Embryonic facial prominence (tissue), 1 donor: Measurements from ENCODE around the gene ISOC2.

ENCODE experiments used
- DNase-seq: peaks from one replicate; pipeline ENCODE4 v3.0.0-alpha.2; 2016; ENCODE audit errors: extremely low spot score

Gene ISOC2

DNA sequence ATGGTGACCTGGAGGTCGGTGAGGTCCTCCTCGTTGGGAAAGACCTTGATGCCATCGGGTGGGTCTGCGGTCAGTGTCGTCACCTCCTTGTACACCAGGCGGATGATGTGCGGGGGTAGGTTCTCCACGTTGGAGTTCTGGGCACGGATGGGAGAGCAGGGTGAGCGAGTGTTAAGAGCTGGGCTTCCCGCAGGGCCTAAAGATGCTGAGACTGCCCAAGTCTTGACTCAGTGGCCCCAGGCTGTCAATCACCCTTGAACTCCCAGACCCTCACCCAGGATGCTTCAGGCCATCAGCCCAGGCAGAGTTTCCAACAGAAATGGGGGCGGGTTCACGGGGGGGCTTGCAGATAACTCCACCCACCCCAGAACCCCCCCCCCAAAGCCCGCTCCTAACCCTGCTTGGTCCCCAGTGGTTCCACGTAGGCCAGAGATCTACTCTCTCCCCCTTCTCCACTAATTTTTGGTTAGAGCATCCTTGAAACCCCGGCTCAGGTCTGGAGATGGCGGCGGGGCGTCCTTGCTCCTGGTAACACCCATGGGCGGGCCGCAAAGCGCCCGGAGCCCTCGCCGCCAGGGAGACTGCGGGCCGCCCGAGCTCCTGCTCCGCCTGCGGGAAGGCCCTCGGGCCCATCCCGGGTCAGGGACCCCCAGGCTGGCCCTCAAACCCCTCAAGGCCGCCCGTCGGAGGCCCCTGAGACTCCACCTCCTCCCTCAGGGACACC, 54.5 kb downstream of the ISOC2 start:
- no peak for DNase-seq

DNA sequence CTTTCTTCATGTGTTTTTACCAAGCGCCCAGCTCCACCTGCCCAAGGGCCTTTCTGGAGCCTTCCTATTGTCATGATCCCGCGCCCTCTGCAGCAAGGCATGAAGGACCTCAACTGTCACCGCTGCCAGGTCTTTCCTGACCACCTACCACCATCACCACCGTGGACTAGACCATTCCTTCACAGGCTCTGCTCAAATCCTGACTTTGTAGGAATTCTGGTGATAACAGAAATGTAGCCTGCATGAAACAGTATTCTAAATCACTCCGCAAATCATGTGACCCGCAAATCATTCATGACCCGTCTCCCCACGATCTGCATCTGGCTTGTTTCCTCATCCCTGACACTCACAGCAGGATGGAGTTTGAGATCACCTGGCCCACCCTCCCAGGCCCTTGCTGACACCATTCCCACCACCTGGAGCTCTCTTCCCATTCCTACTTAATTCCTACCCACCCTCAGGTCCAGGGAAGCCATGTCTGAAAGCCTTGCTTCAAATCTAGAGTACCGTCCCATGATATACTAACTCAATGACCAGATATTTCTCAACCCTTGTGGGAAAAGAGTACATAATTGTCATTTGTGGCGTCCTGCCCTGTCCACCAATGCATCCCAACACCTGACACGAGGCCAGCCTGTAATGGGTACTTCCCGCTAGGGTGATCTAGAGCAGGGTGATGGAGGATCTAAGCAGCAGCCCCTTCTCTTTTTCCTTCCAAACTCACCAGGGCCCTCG, 55.2 kb downstream of the ISOC2 start:
- DNase-seq, result no peak

GRCh38 chr19:55405638-55406037, 55.8 kb downstream of the ISOC2 start:
- DNase-seq, result no peak
